HPDE6-E6E7 (cell line): ENCODE measurements around the gene HIRA.

Source experiments
- DNase-seq: peaks from one replicate; pipeline ENCODE4 v3.0.0; 2011; ENCODE audit warnings: missing footprints; ENCODE audit errors: extremely low spot score

The HIRA gene

GRCh38 chr22:19357270-19358105, 74.0 kb downstream of the HIRA start:
- no peak for DNase-seq

GRCh38 chr22:19356708-19357269, 74.7 kb downstream of the HIRA start:
- no peak for DNase-seq

DNA sequence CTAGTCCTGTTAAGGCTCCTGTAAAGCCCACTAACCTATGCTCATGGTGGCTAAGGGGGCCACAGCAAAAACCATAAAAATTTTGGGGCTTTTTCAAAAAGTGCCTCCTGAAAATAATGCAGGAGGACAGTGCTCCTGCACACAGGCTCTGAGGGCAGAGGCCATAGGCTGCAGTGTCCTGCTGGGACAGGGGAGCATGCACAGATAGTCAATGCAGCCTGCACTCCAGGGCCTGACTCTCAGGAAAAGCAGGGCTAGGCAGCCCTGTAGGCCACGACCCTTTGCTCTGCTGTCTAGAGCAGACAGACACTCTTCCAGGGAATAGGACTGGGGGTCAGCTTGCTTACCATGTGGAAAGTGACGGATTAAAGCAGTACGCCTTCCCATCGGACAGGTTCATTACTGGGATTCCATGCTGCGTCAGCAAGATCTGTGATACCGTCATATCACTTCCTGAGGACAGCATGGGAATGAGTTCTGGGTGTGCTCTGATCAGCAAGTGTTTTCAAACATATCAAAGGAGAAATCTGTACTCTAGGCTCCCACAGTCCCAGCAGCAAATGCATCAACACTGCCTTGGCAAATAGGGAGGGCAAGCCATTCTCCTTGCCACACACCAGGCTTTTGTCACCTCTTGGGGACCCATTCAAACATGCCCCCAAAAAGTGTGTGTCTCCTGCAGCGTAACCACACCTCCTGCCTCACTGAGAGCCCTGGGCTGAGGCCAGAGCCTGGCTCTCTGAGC, 75.9 kb downstream of the HIRA start:
- DNase-seq = no peak

GRCh38 chr22:19354201-19354600, 77.3 kb downstream of the HIRA start:
- no peak for DNase-seq

DNA sequence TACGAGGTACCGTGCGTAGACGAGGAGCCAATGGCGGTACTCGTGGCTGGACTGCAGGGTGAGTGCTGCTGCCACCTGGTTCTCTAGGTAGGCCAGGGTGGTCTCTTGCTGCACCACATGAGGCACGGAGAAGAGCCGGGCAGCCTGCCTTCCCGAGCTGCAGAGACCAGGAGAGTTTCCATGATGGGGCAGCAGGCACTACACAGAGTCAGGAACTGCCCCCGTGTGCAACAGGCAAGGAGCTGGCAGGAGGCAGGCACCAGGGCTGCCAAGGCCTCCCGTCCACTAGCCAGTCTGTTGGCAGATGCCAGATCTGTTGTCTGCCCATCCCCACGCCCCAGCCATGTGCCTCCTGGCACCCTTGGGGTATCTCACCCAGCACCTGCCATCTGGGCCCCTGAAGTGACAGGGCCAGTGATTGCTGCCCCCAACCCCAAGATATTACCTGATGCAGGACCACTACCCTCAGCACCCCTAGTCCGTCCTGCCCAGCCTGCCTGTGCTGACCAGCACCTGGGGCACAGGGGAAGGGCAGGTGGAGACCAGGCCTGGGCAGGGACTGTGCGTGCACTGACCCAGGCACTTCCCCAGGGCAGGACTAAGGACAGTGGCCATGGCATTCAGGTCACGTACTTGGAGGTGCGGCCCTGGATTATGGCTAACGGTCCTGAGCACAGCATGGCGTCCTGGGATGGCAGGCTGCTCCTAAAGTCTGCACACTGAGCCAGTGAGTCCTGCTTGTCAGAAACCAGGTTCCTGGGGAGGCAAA, 78.0 kb downstream of the HIRA start:
- DNase-seq = no peak

GRCh38 chr22:19352766-19353165, 78.8 kb downstream of the HIRA start:
- no peak for DNase-seq

DNA sequence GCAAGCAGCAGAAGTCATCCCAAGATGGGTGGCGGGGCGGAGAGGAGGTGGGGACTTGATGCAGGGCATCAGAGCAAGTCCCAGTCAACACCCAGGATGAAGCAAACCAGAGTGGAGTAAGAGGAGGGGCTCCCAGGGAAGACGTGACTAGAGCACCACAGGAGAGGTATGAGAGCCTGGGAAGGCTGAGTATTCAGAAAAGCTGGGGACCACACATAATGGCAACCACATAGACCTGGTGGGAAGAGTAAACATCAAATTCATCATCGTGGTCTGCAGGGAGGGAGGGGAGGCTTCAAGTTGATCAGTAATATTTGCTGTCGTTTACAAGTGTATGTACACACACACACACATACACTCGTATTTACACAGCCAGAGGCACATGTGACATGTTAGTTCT, 79.3 kb downstream of the HIRA start:
- no peak for DNase-seq

DNA sequence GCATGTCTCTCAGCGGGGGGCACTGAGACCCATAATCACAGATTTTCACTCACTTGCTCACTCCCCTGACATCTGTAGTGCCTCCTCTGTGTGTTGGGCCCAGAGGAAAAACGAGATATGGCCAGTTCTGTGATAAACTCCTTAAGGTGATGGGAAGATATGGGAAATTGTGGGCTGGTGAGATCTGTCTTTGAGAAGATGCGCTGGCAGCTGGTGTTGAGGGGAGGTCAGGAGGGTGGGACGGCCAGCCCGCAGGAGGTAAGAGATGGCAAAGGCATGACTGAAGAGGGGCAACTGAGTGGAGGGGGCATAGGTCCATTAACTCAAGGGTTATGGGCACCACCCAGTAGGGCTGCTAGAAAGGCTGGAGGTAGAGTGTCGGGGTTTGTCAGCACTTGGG, 79.9 kb downstream of the HIRA start:
- DNase-seq = no peak

DNA sequence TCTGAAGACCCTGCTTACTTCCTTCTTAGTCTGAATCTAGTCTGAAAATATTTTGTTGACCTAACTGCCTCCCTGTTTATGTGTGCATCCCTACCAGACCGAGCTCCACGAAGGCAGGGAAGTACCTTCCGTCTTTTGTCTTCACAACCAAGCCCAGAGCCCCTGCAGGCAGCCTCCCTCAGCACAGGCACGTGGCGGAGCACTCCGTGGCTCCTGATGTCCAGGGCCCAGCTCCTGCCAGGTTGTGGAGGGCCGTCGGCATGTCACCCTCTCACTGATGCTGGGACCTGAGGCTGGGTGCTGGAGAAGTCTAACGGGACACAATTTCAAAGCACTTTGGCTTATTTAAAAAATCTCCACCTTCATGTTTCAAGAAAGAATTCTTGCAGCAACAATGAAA, 80.6 kb downstream of the HIRA start:
- no peak for DNase-seq

GRCh38 chr22:19350476-19350859, 81.1 kb downstream of the HIRA start:
- no peak for DNase-seq

DNA sequence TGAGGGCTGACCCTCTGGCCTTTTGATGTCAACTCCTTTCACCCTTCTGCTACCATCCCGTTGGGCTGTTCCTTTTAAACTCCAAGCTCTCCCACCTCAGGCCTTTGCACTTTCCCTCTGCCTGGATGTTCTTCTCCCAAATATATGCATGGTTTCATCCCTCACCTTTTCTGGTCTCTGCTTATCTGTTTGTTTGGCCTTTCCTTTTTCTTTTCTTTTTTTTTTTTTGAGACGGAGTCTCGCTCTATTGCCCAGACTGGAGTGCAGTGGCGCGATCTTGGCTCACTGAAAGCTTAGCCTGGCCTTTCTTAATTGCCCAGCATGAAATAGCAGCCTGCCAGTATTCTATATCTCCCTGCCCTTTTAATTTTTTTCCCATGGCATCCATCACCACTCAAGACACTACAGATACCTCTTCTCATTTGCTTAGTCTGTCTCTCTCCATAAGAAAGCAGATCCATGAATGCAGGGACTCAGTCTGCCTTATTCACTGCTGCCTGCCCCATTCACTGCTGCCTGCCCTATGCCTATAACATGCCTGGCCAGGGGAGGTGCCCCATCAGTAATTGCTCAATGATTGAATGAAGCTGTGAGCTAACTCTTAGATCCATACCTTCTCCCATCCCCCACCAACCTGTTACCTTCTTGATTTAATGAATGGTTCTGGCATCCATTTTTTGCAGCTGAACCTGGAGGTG, 81.6 kb downstream of the HIRA start:
- no peak for DNase-seq

DNA sequence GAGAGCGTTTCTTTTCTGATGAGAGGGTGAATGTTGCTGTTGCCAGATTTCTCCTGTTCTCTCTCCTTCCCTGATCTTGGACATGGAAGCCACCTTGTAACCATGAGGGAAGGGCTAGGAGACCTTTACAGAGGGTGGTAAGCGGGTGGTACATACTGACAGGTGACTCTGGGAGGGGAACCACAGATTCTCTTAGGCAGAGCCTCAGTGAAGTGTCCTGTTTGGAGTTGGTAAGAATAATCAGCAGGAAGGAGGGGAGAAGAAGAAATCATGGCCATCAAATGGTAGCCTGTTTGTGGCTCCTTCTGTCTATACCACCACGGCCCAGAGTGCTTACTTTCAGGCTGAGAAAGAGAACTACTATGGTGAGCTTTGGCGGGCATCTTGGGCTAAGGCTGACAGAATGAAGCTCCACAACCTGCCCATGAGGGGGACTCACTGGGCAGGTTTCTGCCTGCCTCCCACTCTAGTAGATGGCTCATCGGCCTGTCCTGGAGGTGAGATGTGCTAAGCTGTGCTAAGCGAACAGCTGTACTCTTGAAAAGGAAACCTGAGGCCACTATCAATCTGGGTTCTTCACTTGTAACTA, 84.8 kb downstream of the HIRA start:
- DNase-seq = no peak

- no peak for DNase-seq
Observed at GRCh38 chr22:19344420-19344819, 87.1 kb downstream of the HIRA start.

- no peak for DNase-seq
Observed at GRCh38 chr22:19343470-19343869, 88.1 kb downstream of the HIRA start.

DNA sequence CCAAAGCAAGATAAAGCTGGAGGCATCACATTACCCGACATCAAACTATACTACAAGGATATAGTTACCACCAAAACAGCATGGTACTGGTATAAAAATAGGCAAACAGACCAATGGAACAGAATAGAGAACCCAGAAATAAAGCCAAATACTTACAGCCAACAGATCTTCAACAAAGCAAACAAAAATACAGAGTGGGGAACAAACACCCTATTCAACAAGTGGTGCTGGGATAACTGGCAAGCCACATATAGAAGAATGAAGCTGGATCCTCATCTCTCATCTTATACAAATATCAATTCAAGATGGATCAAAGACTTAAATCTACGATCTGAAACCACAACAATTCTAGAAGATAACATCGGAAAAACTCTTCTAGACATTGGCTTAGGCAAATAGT, 90.0 kb downstream of the HIRA start:
- DNase-seq = no peak

DNA sequence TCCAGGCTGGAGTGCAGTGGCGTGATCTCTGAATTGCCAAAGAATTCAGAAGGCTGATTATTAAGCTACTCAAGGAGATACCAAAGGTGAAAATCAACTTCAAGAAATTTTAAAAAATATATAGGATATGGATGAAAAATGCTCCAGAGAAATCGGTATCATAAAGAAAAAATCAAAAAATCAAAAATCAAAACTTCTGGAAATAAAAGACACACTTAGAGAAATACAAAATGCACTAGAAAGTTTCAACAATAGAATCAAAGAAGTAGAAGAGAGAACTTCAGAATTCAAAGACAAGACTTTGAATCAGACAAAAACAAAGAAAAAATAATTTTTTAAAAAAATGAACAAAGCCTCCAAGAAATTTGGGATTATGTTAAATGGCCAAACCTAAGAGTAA, 94.4 kb downstream of the HIRA start:
- no peak for DNase-seq

DNA sequence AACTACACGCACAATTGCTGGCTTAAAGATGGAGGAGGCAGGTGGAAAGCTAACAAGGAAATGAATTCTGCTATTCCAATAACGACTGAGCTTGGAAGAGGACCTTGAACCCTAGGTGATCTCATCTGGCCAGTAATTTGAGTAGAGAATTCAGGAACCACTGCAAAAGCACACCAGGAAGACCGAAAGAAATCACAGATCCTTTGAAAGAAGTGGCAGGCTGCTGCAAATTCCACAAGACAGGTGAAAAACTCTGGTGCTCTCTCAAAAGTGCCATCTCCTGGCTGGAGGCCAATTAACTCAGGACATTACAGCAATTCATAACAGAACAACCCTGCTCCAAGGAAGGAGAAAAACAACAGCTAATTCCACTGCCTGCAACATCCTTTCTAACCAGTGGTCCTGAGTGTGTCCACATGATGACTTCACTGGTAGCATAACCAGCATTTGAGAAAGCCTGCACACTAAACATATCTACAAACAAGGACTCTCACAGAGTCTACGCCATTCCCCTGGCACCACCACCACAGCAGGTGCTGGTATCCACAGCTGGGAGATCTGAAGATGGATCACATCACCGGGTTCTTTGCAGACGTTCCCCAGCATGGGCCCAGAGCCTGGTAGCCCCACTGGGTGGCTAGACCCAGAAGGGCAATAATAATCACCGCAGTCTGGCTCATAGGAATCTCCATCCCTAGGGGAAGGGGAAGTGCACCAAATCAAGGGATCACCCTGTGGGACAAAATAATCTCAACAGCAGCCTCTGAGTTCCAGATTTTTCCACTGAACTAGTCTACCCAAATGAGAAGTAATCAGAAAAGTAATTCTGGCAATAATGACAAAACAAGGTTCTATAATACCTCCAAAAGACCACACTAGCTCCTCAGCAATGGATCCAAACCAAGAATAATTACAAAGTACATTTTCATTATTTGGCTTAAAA, 95.1 kb downstream of the HIRA start:
- DNase-seq = no peak

DNA sequence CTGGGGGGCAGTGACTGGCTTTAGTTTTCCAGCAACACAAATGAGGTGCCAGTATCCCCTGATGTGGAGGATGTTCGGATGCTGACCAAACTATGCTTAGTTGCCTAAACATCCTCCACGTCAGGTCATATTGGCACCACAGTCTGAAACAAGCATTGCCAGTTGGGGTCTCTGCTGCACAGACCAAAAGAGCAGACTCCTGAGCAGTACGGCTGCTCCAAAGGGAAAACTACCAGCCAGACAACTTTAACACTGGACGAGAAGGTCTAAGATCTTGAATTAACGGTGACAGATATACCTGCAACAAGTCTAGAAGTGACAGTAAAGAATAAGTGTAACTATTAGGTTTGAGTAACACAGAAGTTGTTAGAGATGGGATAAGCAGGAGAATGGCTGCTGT, 99.6 kb downstream of the HIRA start:
- no peak for DNase-seq

DNA sequence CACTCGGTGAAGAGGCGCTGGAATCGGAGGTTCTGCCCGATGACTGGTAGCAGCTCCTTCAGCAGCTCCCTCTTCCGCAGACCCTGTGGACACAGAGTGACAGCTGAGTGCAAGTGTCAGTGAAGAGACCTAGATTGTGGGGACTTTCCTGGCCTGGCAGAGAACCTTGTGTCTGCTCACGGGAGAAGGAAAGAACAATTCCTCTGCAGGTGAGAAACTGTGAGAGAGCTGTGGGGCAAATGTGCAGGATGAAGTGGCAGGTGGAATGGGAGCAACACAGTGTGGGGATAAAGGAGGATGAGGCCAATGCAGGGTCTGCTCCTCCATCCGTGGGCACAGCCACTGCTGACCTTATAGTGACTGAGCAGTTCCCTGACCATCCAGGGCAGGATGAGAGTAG, 100.1 kb downstream of the HIRA start:
- no peak for DNase-seq

GRCh38 chr22:19330865-19331418, 100.6 kb downstream of the HIRA start:
- no peak for DNase-seq
